AML-193 (cell line): ENCODE measurements around the gene ATP8A2.
"Not testable (repeated sequence)": the region's sequence is repeated elsewhere in the genome, so short reads cannot be mapped to it uniquely, and the experiment has no call there.

Source experiments
- DNase-seq, 2 experiments: peaks; one replicate each; lab custom pipeline; 2025; lab: John Stamatoyannopoulos, UW

The ATP8A2 gene

GRCh38 chr13:25920931-25921330, 549.2 kb downstream of the ATP8A2 start:
- DNase-seq = no peak

- no peak for DNase-seq
Observed at GRCh38 chr13:25922376-25922775, 550.6 kb downstream of the ATP8A2 start.

DNA sequence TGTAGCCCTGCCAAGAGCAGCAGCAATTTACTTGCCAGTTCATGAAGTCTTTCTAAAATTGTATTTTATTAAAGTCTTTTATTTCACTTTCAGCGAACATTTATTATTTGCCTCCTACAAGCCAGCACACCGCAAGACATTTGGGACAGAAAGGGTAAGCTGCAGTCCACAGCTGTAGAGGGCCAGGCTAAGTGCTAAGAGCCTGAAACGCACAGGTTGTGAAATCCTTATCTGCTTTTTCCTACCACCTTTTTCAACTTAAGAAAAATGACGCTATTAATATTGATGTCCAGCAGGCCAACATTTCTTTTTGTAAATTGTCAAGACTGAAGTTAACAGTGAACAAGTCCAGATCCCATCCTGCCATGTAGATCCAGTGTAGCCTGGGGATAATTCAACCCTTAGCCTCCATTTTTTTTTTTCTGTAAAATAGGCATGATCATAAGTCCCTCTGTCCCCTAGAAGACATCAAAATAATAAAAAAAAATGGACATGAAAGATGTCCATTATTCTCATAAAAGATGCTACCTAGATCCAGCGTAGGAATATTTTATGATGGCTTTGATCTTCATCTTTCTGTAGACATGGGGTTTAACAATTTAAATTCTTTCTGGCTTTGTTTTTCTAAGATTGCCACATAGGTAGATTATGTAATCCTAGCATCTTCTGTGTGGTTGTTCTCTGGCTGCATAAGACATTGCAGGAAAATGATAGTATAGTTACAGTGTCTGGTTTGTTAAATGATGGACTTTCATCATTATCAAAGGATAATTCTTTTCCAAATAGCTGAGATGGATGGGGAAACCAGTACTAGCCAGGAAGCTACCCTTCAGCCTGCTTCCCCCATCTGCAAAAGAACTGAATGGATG, 551.7 kb downstream of the ATP8A2 start:
- DNase-seq = no peak

DNA sequence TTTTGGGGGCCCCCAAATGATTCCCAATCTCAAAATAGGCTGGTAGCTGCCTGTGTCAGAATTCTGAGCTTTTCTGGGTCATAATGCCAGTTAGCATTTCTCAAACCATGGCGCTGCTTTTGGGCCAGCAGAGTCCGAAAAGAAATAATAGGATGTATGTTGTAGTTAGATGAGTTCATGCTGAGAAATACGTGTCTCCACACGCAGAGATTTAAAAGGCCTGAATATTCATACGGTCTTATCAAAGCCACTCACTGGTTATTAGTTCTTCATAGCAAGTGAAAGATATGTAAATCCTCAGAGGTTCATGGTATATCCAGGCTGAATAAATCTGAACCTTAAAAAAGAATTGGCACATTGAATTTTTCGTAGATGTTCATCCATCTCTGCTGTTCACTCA, 555.6 kb downstream of the ATP8A2 start:
- no peak for DNase-seq

DNA sequence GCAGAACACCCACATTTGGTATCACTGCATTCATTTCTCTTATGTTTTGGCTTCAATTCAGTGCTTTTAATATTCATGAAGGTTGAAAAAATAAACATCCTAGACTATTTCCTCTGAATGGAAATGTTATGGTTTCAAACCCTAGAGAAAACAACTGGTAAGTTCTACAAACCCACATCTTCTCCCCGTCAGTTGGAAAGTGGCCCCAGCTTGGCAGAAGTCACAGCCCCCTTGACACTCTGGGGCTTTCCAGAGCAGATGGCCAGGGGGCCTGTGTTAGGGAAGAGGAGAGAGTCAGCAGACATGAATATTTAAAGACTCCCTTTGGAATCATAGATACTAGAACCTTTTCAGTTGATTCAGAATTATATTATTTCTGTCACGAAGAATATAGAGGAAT, 556.2 kb downstream of the ATP8A2 start:
- no peak for DNase-seq

DNA sequence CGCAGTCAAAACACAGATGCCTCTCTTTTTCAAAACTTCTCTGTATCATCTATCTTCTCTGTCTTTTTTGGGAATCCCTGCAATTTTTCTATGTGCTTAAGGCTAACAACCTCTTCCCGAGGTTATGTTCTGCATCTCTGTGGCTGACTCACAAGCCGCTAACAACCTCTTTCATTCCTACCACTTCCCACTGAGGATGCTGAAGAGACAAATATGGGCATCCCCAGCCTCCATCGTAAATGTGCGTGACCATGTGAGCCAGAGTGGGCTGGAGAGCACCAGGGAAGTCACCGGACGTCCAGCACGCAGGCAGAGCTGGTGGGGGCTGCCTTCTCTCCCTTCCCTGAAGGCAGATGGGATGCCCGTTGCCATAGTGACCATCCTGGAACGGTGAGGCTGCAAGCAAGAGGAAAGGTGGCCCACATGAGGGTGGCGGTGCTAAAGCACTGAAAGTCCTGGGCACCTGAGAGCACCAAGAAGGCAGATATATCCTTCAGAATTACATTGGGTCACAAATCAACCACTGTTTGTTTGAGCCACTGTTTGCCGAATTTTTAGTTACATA, 557.2 kb downstream of the ATP8A2 start:
- DNase-seq = no peak

DNA sequence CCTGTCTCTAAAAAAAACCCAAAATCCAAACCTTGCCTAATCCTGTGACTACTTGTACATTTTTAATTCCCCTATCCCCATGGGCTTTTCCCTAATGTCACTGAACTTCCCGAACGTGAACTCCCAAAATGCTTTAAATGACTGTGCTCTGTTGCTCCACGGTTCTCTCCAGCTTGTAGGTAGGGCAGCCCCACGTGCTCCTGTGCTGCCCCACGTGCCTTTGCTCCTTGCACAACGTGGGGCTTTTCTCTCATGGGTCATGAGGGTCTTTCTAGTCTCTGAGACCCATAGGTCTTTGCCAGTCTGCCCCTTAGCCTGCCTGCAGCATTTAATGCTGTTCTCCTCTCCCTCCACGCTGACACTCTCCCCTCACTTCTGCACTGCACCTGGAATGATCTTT, 558.0 kb downstream of the ATP8A2 start:
- DNase-seq = no peak

GRCh38 chr13:25930653-25931052, 558.9 kb downstream of the ATP8A2 start:
- no peak for DNase-seq

DNA sequence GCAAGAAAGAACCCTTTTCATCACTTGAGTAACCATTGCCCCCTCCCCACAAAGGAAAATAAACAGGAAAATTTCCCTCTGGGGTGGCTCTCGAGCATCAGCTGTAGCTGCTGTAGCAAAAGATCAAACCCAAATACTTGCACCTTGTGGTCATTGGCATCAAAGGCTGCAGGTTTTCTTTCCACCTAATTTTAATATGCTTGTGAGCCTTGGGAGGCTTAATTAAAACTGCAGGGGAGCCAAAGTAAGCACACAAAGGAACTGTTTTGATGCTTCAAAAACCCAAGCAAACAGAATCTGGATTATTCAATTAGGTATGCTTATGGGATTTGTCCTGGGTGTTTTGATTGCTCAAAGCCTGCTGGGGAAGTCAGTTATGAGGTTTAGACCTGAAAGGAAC, 560.6 kb downstream of the ATP8A2 start:
- DNase-seq = no peak

GRCh38 chr13:25933520-25933919, 561.7 kb downstream of the ATP8A2 start:
- no peak for DNase-seq

DNA sequence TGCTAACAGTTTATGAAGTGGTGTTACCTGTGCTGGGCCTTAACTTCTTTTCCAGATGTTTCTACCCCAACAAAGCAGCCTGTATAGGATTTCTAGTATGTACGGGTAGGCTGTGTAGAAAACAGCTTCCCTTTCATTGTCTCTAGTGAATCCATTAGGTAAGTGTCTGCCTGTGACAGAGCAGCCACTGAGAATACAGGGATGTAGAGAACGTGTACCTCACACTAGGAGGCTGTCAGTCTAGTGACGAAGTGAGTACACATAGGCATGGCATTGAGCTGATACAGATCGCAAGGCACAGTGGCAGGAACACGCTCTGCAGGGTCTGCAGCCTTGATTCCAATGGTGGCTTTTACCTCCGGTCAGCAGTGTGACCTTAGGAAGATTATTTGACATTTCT, 562.4 kb downstream of the ATP8A2 start:
- DNase-seq = no peak

DNA sequence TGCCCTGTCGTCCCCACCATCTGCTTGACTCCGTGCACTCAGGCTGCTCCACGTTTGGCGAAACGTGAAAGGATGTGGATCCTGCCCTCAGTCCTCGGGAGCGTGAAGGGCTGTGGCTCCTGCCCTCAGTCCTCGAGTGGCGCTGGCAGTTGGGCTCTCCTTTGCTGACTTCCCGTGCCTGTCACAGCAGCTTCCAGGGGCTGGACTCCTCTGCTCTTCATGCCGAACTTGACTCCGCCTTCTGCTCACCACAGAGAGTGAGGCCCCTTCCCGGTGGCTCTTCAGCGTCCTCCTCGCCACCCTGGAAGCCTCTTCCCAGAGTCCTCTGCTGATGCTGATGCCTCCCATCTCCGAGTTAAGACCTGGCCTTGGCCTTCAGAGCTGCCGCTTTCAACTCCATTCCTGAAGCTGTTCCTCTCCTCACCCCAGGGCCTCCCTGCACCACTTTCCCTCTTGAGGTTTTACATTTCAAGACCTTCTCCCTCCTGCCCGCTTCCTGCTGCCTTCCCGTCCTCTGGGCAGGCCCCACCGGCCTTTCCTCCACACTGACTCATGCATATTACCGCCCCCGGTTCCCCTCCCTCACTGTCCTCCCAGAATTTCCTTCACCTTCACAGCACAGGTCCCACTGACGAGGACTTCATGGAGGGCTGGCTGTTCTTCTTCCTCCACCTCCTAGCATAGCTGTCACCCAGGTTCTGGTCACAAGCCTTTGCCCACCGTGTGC, 568.4 kb downstream of the ATP8A2 start:
- no peak for DNase-seq

- DNase-seq = peak; percentile 6 to 8
Observed at GRCh38 chr13:25943081-25943480, 571.3 kb downstream of the ATP8A2 start.

DNA sequence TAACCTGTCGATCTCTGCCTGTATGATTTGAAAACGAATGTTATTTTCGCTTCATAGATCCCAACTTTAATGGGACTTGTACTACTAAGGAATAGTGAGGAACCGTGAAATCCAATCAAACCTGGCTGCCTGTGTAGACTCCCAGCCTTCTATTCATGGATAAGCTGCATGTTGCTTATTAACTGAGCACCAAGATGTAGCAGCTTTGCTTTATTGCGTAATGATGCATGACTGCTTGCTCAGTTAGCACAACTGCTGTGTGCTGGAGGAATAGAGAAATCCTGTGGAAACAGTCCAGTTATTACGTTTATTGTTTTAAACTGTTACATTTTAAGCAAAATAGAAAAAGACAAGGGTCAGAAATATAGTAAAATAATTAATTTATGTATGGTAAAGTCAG, 571.9 kb downstream of the ATP8A2 start:
- DNase-seq = peak in 1 of 2 experiments; percentile 2

DNA sequence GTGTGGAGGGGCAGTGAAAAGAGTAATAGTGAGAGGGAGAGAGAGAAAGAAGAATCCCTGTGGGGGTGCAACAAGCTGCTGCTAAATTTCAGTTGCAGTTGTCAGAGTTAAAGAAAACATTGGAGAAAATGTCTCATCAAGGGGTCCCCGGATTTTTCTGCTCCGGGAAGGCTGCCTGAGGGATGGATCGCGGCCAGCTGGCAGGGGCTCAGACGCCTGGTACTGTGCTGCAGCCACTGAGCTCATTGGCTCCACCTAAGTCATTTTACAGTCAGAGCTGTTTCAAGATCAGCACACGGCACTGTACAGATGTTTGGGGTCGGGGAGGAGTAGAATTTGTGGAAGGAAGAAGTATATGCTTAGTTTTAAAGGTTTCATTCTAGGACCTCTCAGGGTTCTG, 573.8 kb downstream of the ATP8A2 start:
- no peak for DNase-seq

- no peak for DNase-seq
Observed at GRCh38 chr13:25946321-25946720, 574.5 kb downstream of the ATP8A2 start.

- no peak for DNase-seq
Observed at GRCh38 chr13:25948910-25949309, 577.1 kb downstream of the ATP8A2 start.

- no peak for DNase-seq
Observed at GRCh38 chr13:25951831-25952230, 580.1 kb downstream of the ATP8A2 start.

- DNase-seq = not testable (repeated sequence)
Observed at GRCh38 chr13:25954080-25954479, 582.3 kb downstream of the ATP8A2 start.

GRCh38 chr13:25954943-25955342, 583.2 kb downstream of the ATP8A2 start:
- DNase-seq = not testable (repeated sequence)

GRCh38 chr13:25958986-25959385, 587.2 kb downstream of the ATP8A2 start:
- DNase-seq = no peak

- DNase-seq = no peak
Observed at GRCh38 chr13:25961294-25961693, 589.5 kb downstream of the ATP8A2 start.

DNA sequence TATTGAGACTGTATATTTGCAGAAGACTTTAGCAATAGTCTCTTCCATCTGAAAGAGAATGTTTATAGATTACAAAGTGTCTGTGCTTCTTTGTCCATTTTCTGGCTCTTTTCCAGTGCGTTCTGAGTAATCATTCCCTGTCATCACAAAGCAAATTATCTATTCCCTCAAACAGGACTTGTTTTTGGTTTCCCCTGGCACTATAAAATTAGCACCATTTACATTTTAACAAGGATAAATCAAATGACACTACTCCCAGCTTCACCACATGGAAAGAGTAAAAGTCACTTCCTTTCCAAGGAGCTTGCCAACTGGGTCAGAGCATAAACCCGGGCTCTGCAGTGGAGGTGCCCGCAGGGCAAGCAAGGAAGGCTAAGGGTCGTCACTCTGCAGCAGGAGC, 591.9 kb downstream of the ATP8A2 start:
- DNase-seq = no peak
